ENCODE results near the gene APBA2. TPM values are rescaled to one million over a fixed set of nuclear protein-coding genes. Genes with fewer than 3 reads are reported as not detected.

The APBA2 gene
- total RNA-seq, 4 donors from 2014 or later = 1.1 to 2.4 (median 1.3) TPM

DNA sequence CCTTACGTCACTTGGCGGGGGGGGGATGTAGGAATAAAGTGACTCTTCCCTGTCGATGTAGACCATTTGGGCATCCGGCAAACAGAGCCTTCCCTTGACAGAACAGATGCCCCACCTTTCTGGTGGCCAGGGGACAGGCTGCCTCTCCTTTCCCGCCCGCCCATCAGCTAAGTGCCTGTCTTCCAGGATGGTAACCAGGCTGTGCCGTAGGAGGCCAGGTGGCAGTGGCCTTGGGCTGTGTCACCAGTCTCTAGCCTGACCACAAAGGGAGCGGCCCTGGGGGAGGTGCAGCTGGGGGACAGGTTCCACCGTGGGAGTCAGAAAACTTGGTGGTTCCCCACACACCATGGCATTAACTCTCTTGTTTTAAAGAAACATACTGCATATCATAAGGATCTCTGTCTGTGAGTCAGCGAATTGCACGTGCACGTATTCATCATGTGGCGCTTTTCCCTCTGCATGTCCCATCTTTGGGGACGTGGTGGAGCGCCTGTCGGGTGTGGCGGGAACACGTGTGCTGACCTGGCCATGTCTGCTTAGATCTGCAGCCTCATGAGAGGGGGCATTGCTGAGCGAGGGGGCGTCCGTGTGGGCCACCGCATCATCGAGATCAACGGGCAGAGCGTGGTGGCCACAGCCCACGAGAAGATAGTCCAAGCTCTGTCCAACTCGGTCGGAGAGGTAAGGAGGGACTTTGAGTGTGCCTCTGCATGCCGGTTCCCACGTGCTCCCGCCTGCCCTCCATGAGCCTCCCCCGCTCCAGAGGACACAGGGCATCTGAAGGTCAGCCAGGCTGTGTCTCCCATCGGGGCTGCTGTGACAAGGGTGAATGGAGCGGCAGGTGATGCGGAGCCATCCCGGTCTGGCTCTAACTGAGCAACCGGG is 227.8 kb downstream of the APBA2 start:
- no peak for TF ChIP-seq CTCF (IDR thresholded peaks at IDR 0.05; ENCODE audit: low read depth)

DNA sequence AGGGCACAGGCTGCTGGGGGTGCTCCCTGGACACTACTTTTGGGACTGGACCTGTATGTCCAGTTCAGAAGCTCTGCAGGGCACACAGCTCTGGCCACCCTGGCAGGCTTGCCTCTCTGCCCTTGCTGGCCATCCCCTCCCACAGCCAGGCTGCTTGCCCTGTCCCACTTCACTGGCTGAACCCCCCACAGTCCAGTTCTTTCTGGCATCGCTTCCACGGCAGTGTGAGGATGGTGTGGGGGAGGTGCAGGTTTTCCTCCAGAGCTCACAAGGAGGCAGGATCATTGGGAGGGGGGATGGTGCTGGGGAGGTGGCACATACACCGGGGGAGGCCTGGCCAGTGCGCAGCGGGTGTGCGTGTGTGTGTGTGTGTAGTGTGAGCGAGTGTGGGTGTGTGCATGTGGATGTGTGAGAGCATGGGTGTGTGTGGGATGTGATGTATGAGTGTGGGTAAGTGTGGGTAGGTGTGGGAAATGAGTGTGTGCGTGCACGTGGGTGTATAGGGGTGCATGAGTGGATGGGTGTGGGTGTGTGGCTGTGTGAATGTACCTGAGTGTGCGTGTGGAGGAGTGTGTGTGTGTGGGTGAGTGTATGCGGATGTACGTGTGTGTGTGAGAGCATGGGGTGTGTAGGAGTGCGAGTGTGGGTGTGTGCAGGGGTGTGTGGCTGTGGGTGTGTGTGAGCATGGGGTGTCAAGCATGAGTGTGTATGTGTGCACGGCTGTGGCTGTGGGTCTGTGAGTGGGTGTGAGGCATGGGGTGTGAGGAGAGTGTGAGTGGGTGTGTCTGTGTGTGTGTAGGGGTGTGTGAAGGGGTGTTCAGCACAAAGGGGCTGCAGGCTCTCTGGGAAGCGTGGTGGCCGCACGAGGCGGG is 228.7 kb downstream of the APBA2 start:
- TF ChIP-seq CTCF (IDR thresholded peaks at IDR 0.05; ENCODE audit: low read depth) = no peak

- no peak for TF ChIP-seq CTCF (IDR thresholded peaks at IDR 0.05; ENCODE audit: low read depth)
Measured at GRCh38 chr15:29115093-29115991, 229.6 kb downstream of the APBA2 start.

DNA sequence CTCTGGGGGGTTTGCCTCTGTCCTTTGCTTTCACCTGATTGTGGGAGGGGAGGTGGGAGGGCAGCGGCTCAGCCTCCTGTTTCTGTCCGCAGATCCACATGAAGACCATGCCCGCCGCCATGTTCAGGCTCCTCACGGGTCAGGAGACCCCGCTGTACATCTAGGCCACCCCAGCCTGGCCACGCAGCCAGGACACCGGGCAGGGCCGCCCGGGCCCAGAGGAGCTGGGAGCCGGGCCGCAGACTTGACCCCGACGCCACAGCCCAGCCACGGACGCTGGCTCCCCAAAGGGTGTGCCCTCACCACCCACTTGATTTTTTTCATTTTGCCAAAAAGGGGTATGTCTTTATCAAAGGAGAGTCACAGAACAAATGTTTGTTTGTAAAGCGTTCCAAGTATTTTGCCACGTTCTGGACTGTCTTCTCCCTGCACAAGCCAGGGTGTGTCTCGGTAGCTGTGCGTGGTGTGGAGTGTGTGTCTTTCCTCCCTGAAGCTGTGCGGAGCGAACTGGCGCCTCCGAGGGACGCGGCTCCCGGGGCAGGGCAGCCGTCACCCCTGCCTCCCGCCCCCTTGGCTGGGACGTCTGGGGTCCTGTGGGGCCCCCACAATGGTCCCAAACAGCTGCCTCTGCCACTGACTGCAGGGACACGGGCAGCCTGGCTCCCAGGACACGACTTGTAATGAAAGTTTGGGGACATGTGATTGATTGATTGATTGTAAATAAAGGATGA is 231.4 kb downstream of the APBA2 start:
- no peak for TF ChIP-seq CTCF (IDR thresholded peaks at IDR 0.05; ENCODE audit: low read depth)

GRCh38 chr15:29117778-29118177 is 232.0 kb downstream of the APBA2 start:
- TF ChIP-seq CTCF (IDR thresholded peaks at IDR 0.05; ENCODE audit: low read depth) = no peak

DNA sequence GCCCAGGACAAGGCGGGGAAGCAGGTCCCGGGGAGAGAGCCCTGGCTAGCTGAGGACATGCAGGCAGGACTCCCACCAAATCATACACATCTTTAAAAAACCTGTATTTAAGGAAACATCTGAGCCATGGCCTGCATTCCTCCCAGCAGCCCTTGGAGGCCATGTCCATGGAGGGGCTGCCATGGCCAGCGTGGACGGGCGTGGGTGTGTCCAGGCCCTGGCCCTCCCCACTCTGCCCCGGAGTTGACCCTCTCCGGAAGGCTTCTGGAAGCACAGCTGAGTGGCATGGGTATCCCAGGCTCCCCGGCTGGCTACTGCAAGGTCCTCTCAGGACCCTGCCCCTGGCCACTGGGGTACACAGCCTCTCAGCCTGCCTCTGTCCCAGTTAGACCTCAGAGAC is 234.1 kb downstream of the APBA2 start:
- TF ChIP-seq CTCF (IDR thresholded peaks at IDR 0.05; ENCODE audit: low read depth) = no peak

Measured in subcutaneous adipose tissue (tissue), 4 donors.